H1 (cell line): Measurements from ENCODE around the gene LINC01488. TPM values are rescaled to one million over a fixed set of nuclear protein-coding genes. Genes with fewer than 3 reads are reported as not detected.

Source experiments
- CTCF ChIA-PET: fragments of 300-600 bp; sonication (Branson Sonifier 250); formaldehyde crosslinking; loops from one replicate; lab custom pipeline; 2021; ENCODE audit not compliant: partially characterized antibody; lab: Charles Lee
- POLR2A ChIA-PET: fragments of 300-600 bp; sonication (Branson Sonifier 250); formaldehyde crosslinking; loops from one replicate; lab custom pipeline; 2021; ENCODE audit warnings: inconsistent platforms; ENCODE audit not compliant: partially characterized antibody; lab: Charles Lee
- DNase-seq, 2 experiments: peaks; one replicate each; pipeline versions ENCODE4 v3.0.0 to v3.0.0-alpha.2; 2010 to 2022; ENCODE audit warnings: low spot score in 2 of 2, low read depth in 1 of 2, mixed read lengths in 1 of 2
- FAIRE-seq: peaks from 2 replicates; lab custom pipeline; 2011; peaks lifted over from hg19 to GRCh38; lab: Jason Lieb, UNC
- H2AFZ ChIP-seq: 2 replicates; pipeline ENCODE4 v1.8.1; 2012; ENCODE audit warnings: low read length, inconsistent platforms
- H2AK5ac ChIP-seq: 2 replicates; pipeline ENCODE4 v1.6.1; 2013; ENCODE audit warnings: low read depth, low read length
- H2BK120ac ChIP-seq: replicated peaks from 2 replicates; pipeline ENCODE3; 2013; ENCODE audit warnings: low read depth, low read length, inconsistent platforms
- H2BK12ac ChIP-seq: 2 replicates; pipeline ENCODE4 v1.6.1; 2013; ENCODE audit warnings: low read depth, low read length
- H2BK15ac ChIP-seq: 2 replicates; pipeline ENCODE4 v1.6.1; 2013; ENCODE audit warnings: low read length
- H2BK20ac ChIP-seq: 2 replicates; pipeline ENCODE4 v1.6.1; 2013; ENCODE audit warnings: low read length
- H2BK5ac ChIP-seq: 2 replicates; pipeline ENCODE4 v1.6.1; 2013; ENCODE audit warnings: low read depth, low read length
- H3K14ac ChIP-seq: 2 replicates; pipeline ENCODE4 v1.6.1; 2013; ENCODE audit warnings: inconsistent platforms; ENCODE audit not compliant: insufficient read length
- H3K18ac ChIP-seq: 2 replicates; pipeline ENCODE4 v1.6.1; 2013; ENCODE audit warnings: low read length; ENCODE audit errors: extremely low read depth
- H3K23ac ChIP-seq: 2 replicates; pipeline ENCODE4 v1.6.1; 2013; ENCODE audit warnings: inconsistent platforms; ENCODE audit not compliant: insufficient read length
- H3K23me2 ChIP-seq: 2 replicates; pipeline ENCODE4 v1.6.1; 2013; ENCODE audit warnings: low read depth, low read length
- H3K27ac ChIP-seq: 2 replicates; pipeline ENCODE4 v1.6.1; 2011; ENCODE audit warnings: low read depth, low read length, inconsistent platforms
- H3K27me3 ChIP-seq, 4 experiments: replicated peaks in 1 of 4; 1 replicate in 1 of 4; 2 replicates in 3 of 4; pipeline versions ENCODE4 v1.6.1 to v1.8.1; 2011 to 2013; ENCODE audit warnings: low read length in 3 of 4, mild to moderate bottlenecking in 3 of 4, inconsistent platforms in 2 of 4, mixed read lengths in 2 of 4, moderate library complexity in 1 of 4; ENCODE audit not compliant: control insufficient read depth in 3 of 4, insufficient read depth in 3 of 4; ENCODE audit errors: extremely low read depth in 1 of 4
- H3K36me3 ChIP-seq, 4 experiments: 2 replicates each; pipeline versions ENCODE4 v1.6.1 to v1.8.1; 2011 to 2013; ENCODE audit warnings: mild to moderate bottlenecking in 4 of 4, low read length in 3 of 4, moderate library complexity in 2 of 4, control low read depth in 1 of 4, inconsistent platforms in 1 of 4; ENCODE audit not compliant: insufficient read depth in 4 of 4, control insufficient read depth in 2 of 4
- H3K4ac ChIP-seq: replicated peaks from 2 replicates; pipeline ENCODE3; 2013; ENCODE audit warnings: low read length, low read depth, mixed read lengths, inconsistent platforms; ENCODE audit not compliant: insufficient read length
- H3K4me1 ChIP-seq, 4 experiments: replicated peaks in 1 of 4; 1 replicate in 1 of 4; 2 replicates in 3 of 4; pipeline versions ENCODE4 v1.6.1 to v1.8.1; 2011 to 2013; ENCODE audit warnings: low read length in 3 of 4, inconsistent platforms in 2 of 4, mixed read lengths in 1 of 4; ENCODE audit not compliant: insufficient read depth in 4 of 4, control insufficient read depth in 3 of 4
- H3K4me2 ChIP-seq, 2 experiments: 2 replicates each; pipeline versions ENCODE4 v1.6.1 to v1.8.1; 2011 to 2013; ENCODE audit warnings: low read depth in 2 of 2, low read length in 2 of 2, control low read depth in 1 of 2, inconsistent platforms in 1 of 2, mild to moderate bottlenecking in 1 of 2; ENCODE audit not compliant: insufficient read depth in 1 of 2
- H3K4me3 ChIP-seq, 4 experiments: fragments of 200-600, 300-600 bp in 1 of 4; sonication (generic), shearing (Covaris generic), sonication (Bioruptor Twin) in 1 of 4; 2 replicates each; pipeline versions ENCODE4 v1.5.1 to v1.8.1; 2011 to 2016; ENCODE audit warnings: low read length in 4 of 4, low read depth in 3 of 4, control low read depth in 2 of 4, inconsistent platforms in 2 of 4, mild to moderate bottlenecking in 2 of 4, mixed read lengths in 1 of 4, moderate library complexity in 1 of 4; ENCODE audit not compliant: insufficient read depth in 2 of 4; ENCODE audit errors: extremely low read depth in 1 of 4
- H3K56ac ChIP-seq: replicated peaks from 2 replicates; pipeline ENCODE3; 2013; ENCODE audit warnings: low read depth, mild to moderate bottlenecking, mixed read lengths, low read length, inconsistent platforms; ENCODE audit not compliant: insufficient read length
- H3K79me1 ChIP-seq: 2 replicates; pipeline ENCODE4 v1.6.1; 2013; ENCODE audit warnings: low read depth, low read length, control low read depth
- H3K79me2 ChIP-seq, 2 experiments: 2 replicates each; pipeline versions ENCODE4 v1.6.1 to v1.8.1; 2012 to 2013; ENCODE audit warnings: low read length in 2 of 2, mild to moderate bottlenecking in 2 of 2, inconsistent platforms in 1 of 2; ENCODE audit not compliant: insufficient read depth in 2 of 2, control insufficient read depth in 1 of 2
- H3K9ac ChIP-seq, 4 experiments: replicated peaks in 1 of 4; 1 replicate in 1 of 4; 2 replicates in 3 of 4; pipeline versions ENCODE4 v1.6.1 to v1.8.1; 2011 to 2013; ENCODE audit warnings: low read depth in 3 of 4, low read length in 3 of 4, control low read depth in 2 of 4, mild to moderate bottlenecking in 2 of 4, moderate library complexity in 2 of 4, inconsistent platforms in 1 of 4; ENCODE audit errors: extremely low read depth in 1 of 4
- H3K9me3 ChIP-seq, 2 experiments: 2 replicates each; pipeline versions ENCODE4 v1.6.1 to v1.8.1; 2012 to 2013; ENCODE audit warnings: mild to moderate bottlenecking in 2 of 2, moderate library complexity in 2 of 2, control low read depth in 1 of 2, inconsistent platforms in 1 of 2, low read depth in 1 of 2, low read length in 1 of 2, mixed read lengths in 1 of 2; ENCODE audit not compliant: insufficient read depth in 2 of 2
- H4K20me1 ChIP-seq, 2 experiments: replicated peaks in 1 of 2; 2 replicates each; pipeline versions ENCODE3 to v1.8.1; 2011 to 2013; ENCODE audit warnings: inconsistent platforms in 2 of 2, low read length in 2 of 2, mild to moderate bottlenecking in 1 of 2; ENCODE audit not compliant: insufficient read depth in 2 of 2, control insufficient read depth in 1 of 2
- H4K5ac ChIP-seq: 2 replicates; pipeline ENCODE4 v1.6.1; 2013; ENCODE audit warnings: low read length, low read depth, mixed read lengths, inconsistent platforms; ENCODE audit not compliant: insufficient read length
- H4K8ac ChIP-seq: 2 replicates; pipeline ENCODE4 v1.8.0; 2013; ENCODE audit warnings: mild to moderate bottlenecking, moderate library complexity, low read length, inconsistent platforms; ENCODE audit not compliant: insufficient read depth; ENCODE audit errors: extremely low read depth
- H4K91ac ChIP-seq: replicated peaks from 2 replicates; pipeline ENCODE3; 2013; ENCODE audit warnings: low read length, mixed read lengths, inconsistent platforms; ENCODE audit not compliant: insufficient read length
- BACH1 ChIP-seq: IDR thresholded peaks from 2 replicates; pipeline ENCODE4 v1.6.1; 2012; ENCODE audit warnings: low read length, improper control_type of control experiment
- CREB1 ChIP-seq: IDR thresholded peaks from 2 replicates; pipeline ENCODE4 v1.6.1; 2012; ENCODE audit warnings: inconsistent platforms
- CTBP2 ChIP-seq: IDR thresholded peaks from 2 replicates; pipeline ENCODE4 v1.7.0; 2011; ENCODE audit warnings: borderline replicate concordance, mild to moderate bottlenecking, moderate library complexity, mixed read lengths, low read length; ENCODE audit not compliant: insufficient read depth, insufficient read length
- GTF2F1 ChIP-seq: IDR thresholded peaks from 2 replicates; pipeline ENCODE4 v1.6.1; 2012; ENCODE audit warnings: low read depth, low read length, improper control_type of control experiment, borderline replicate concordance
- HDAC2 ChIP-seq, 2 experiments: fragments of 300-600 bp in 1 of 2; sonication (generic) in 1 of 2; IDR thresholded peaks; 2 replicates each; pipeline ENCODE4 v1.6.1; 2011 to 2012; ENCODE audit warnings: low read depth in 2 of 2, low read length in 2 of 2, mild to moderate bottlenecking in 2 of 2, moderate library complexity in 2 of 2, borderline replicate concordance in 1 of 2, inconsistent platforms in 1 of 2
- NRF1 ChIP-seq: IDR thresholded peaks from 2 replicates; pipeline ENCODE4 v1.6.1; 2011; ENCODE audit warnings: mild to moderate bottlenecking, low read depth, low read length, improper control_type of control experiment
- RFX5 ChIP-seq: IDR thresholded peaks from 2 replicates; pipeline ENCODE4 v1.6.1; 2011; ENCODE audit warnings: low read depth, low read length, improper control_type of control experiment, borderline replicate concordance
- TAF1 ChIP-seq: IDR thresholded peaks from 2 replicates; pipeline ENCODE4 v1.6.1; 2011; ENCODE audit warnings: mild to moderate bottlenecking, low read depth, low read length
- TEAD4 ChIP-seq: IDR thresholded peaks from 2 replicates; pipeline ENCODE4 v1.6.1; 2012; ENCODE audit warnings: low read depth, low read length, inconsistent platforms, mixed read lengths
- USF2 ChIP-seq: IDR thresholded peaks from 2 replicates; pipeline ENCODE4 v1.6.1; 2011; ENCODE audit warnings: low read length, improper control_type of control experiment
- WGBS, 2 experiments: shearing (Covaris generic) in 1 of 2; methylation state at CpG; one replicate each; pipeline versions ENCODE4 v1.1.6 to v1.1.7; 2013 to 2015; ENCODE audit warnings: low lambda C conversion rate in 2 of 2, mixed read lengths in 2 of 2, inconsistent platforms in 1 of 2, low coverage in 1 of 2, missing lambda C conversion rate in 1 of 2; ENCODE audit not compliant: insufficient replicate concordance in 2 of 2, insufficient coverage in 1 of 2, insufficient read length in 1 of 2; ENCODE audit errors: extremely low coverage in 1 of 2, missing lambda C conversion rate in 1 of 2; 5-methylcytosine and 5-hydroxymethylcytosine counted together
- polyA plus RNA-seq, 7 experiments: library from polyadenylated mRNA; depleted of rRNA in 3 of 7; stranded (reverse) in 5 of 7; unstranded in 2 of 7; fragments of >200 nt in 5 of 7; fragments of 200-250 nt in 2 of 7; gene quantifications; 1 replicate in 5 of 7; 2 replicates in 1 of 7; 4 replicates in 1 of 7; pipeline versions ENCODE4 v1.2.1 to v1.2.3, GENCODE V29; 2011 to 2013; ENCODE audit warnings: missing spikeins in 2 of 7, mixed read lengths in 2 of 7
- total RNA-seq: library from RNA; stranded (reverse); fragmentation: NEBNext Ultra II Directional; extraction: Animal tissue kit (Norgen Biotek cat#: 25700); gene quantifications from 2 replicates; pipeline ENCODE4 v1.2.1, GENCODE V29; 2021

Gene LINC01488
- total and polyA plus RNA-seq, 2 of the 8 experiments (the other 6 are each of a cell fraction or from before 2014, with no cell fraction given) = not detected

- H4K8ac ChIP-seq = no peak overlapping the region
- H3K18ac ChIP-seq = peak overlapping the region; percentile 2; the same call in 1 of the 2 replicates
- TF ChIP-seq USF2 = no peak
- no peak for TF ChIP-seq RFX5
- no peak for TF ChIP-seq GTF2F1
- no peak for TF ChIP-seq BACH1
- no peak for TF ChIP-seq TAF1
- no peak for TF ChIP-seq CTBP2
- TF ChIP-seq NRF1 = no peak
- no peak for TF ChIP-seq TEAD4
- TF ChIP-seq CREB1 = no peak
- no peak for TF ChIP-seq HDAC2 (IDR thresholded peaks at IDR 0.05; ENCODE audit: borderline replicate concordance in 1 of 2, low read depth in 2 of 2, low read length in 2 of 2)
- no peak overlapping the region for H3K23ac ChIP-seq
- peaks cover 0 to 2% (median 0%) of the 10 kb centered on the region in 4 experiments; a peak in 3 of 7 replicates for H3K27me3 ChIP-seq
- H3K23me2 ChIP-seq = no peaks in the 10 kb centered on the region
- H2BK120ac ChIP-seq = no peak overlapping the region
- no peak overlapping the region for H2AK5ac ChIP-seq
- H3K9ac ChIP-seq = no peak overlapping the region
- ChIA-PET CTCF (no interaction called here), POLR2A (no interaction called here)
- no peaks in the 10 kb centered on the region; the same call in 1 of the 2 replicates for H3K79me1 ChIP-seq
- H3K27ac ChIP-seq = no peak overlapping the region
- no peak overlapping the region for H2BK15ac ChIP-seq
- FAIRE-seq (no peak), DNase-seq (no peak)
- H3K4me3 ChIP-seq = no peak overlapping the region
- H3K4ac ChIP-seq = no peak overlapping the region
- 98% methylated on average over 4 of the region's 4 CpGs; no CpG with 5 or more reads in 1 of the 2 experiments for WGBS, 2 experiments
- no peak overlapping the region for H2BK20ac ChIP-seq
- H3K9me3 ChIP-seq = no peaks in the 10 kb centered on the region
- H3K36me3 ChIP-seq = no peaks in the 10 kb centered on the region
- H3K4me2 ChIP-seq = no peak overlapping the region
- H3K79me2 ChIP-seq = no peaks in the 10 kb centered on the region
- peaks cover 0 to 7% (median 2%) of the 10 kb centered on the region in 4 experiments; a peak in 6 of 7 replicates for H3K4me1 ChIP-seq
- no peak overlapping the region for H4K5ac ChIP-seq
- H4K20me1 ChIP-seq = no peaks in the 10 kb centered on the region
- no peak overlapping the region for H4K91ac ChIP-seq
- no peak overlapping the region for H2BK5ac ChIP-seq
- H2AFZ ChIP-seq = no peak overlapping the region
- no peak overlapping the region for H3K14ac ChIP-seq
- H3K56ac ChIP-seq = no peak overlapping the region
- H2BK12ac ChIP-seq = no peak overlapping the region
These were observed 14.3 kb upstream of the LINC01488 start for GRCh38 chr11:69467196-69467595.
